ENCODE data around the gene NCMAP. TPM values are rescaled to one million over a fixed set of nuclear protein-coding genes. Genes with fewer than 3 reads are reported as not detected.

NCMAP gene
- total RNA-seq, 3 donors from 2014 or later: 0.16 to 8.2 (median 0.98) TPM

DNA sequence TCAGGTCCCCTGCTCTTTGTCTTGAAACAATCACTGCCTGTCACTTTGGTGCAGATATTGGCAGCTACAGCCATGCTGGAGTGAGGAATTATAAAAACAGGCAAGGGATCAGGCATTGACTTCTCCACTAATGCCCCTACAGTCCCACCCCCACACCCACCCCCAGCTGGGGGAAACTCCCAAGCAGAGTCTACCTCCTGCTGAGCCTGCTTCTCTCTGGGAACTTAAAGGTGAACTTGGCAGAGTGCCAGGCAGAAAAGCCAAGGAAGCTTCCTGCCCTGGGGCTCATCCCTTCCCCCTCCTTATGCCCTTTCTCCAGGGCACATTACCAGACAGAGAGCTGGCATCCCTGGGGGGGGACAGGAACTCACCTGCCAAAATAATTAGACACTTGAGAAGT, 6.7 kb downstream of the NCMAP start:
- H3K4me3 ChIP-seq: no peak overlapping the region
- TF ChIP-seq, protein P1, sequence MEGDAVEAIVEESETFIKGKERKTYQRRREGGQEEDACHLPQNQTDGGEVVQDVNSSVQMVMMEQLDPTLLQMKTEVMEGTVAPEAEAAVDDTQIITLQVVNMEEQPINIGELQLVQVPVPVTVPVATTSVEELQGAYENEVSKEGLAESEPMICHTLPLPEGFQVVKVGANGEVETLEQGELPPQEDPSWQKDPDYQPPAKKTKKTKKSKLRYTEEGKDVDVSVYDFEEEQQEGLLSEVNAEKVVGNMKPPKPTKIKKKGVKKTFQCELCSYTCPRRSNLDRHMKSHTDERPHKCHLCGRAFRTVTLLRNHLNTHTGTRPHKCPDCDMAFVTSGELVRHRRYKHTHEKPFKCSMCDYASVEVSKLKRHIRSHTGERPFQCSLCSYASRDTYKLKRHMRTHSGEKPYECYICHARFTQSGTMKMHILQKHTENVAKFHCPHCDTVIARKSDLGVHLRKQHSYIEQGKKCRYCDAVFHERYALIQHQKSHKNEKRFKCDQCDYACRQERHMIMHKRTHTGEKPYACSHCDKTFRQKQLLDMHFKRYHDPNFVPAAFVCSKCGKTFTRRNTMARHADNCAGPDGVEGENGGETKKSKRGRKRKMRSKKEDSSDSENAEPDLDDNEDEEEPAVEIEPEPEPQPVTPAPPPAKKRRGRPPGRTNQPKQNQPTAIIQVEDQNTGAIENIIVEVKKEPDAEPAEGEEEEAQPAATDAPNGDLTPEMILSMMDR (IDR thresholded peaks at IDR 0.05): no peak
- TF ChIP-seq POLR2AphosphoS5 (IDR thresholded peaks at IDR 0.05): no peak
- TF ChIP-seq POLR2A (IDR thresholded peaks at IDR 0.05): no peak
- H3K4me1 ChIP-seq: peaks cover 0 to 13% of the 10 kb centered on the region in 2 donors
- no peaks in the 10 kb centered on the region for H3K36me3 ChIP-seq
- DNase-seq (ENCODE audit: low spot score in 2 of 2): peak in 1 of 2 donors; percentile 53
- no peaks in the 10 kb centered on the region for H3K9me3 ChIP-seq
- no peaks in the 10 kb centered on the region for H3K27me3 ChIP-seq
- peak overlapping the region in 1 of 2 donors; percentile 48 for H3K27ac ChIP-seq
- intact Hi-C loops (cut with DNase I; ENCODE audit: low total_unique reads): no loop called here

DNA sequence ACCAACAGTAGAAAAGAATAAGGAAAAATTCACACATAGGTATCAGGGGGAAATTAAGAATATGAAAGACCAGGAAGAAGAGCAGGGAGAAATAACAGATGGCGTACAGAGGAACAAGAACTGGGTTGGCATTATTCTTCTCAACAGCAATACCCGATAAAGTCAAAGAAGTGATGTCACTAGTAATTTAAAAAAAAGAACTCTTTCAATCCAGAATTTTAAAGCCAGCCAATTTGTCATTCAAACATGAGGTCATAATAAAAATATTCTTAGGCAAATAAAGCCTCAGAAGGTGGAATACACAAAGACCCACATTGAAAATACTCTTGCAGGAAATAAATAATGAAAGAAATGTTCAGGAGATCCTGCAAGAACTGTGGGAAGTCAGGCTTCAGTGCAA, 8.8 kb downstream of the NCMAP start:
- H3K9me3 ChIP-seq: no peaks in the 10 kb centered on the region
- no peaks in the 10 kb centered on the region for H3K36me3 ChIP-seq
- no peak overlapping the region for H3K4me3 ChIP-seq
- H3K27me3 ChIP-seq: no peaks in the 10 kb centered on the region
- no peak for TF ChIP-seq POLR2AphosphoS5 (IDR thresholded peaks at IDR 0.05)
- no peak for TF ChIP-seq POLR2A (IDR thresholded peaks at IDR 0.05)
- TF ChIP-seq, protein P1 (IDR thresholded peaks at IDR 0.05): no peak
- peak overlapping the region in 1 of 2 donors; percentile 10 for H3K27ac ChIP-seq
- intact Hi-C loops (cut with DNase I; ENCODE audit: low total_unique reads): no loop called here
- H3K4me1 ChIP-seq: peaks cover 0 to 6% of the 10 kb centered on the region in 2 donors
- no peak for DNase-seq (ENCODE audit: low spot score in 2 of 2)

DNA sequence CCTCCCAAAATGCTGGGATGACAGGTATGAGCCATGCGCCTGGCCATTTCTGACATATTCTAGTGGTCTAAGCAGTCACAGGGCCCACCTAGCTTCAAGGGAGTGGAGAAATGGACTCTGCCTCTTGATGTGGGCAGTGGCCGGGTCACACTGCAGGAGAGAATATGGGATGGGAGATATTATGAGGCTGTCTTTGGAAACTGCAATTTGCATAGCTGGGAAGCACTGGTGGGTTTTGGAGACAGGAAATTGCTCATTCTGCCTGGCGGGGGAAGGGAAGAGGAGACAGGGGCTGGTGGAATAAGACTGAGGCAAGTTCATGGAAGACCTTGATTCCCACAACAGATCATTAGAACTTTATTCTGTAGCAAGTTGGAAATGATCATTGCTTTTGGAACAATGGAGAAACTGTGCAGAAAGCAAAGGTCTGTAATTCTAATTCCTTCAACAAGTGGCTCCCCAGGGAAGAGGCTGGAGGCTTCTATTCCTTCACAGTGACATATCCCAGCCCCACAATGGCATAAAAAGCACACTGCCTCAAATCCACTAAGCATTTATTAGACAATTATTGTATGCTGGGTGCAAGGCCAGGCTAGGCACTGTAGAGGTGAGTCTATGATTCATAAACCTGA, 10.5 kb downstream of the NCMAP start:
- intact Hi-C loops (cut with DNase I; ENCODE audit: low total_unique reads): no loop called here
- no peak for TF ChIP-seq POLR2AphosphoS5 (IDR thresholded peaks at IDR 0.05)
- TF ChIP-seq, protein P1 (IDR thresholded peaks at IDR 0.05): no peak

DNA sequence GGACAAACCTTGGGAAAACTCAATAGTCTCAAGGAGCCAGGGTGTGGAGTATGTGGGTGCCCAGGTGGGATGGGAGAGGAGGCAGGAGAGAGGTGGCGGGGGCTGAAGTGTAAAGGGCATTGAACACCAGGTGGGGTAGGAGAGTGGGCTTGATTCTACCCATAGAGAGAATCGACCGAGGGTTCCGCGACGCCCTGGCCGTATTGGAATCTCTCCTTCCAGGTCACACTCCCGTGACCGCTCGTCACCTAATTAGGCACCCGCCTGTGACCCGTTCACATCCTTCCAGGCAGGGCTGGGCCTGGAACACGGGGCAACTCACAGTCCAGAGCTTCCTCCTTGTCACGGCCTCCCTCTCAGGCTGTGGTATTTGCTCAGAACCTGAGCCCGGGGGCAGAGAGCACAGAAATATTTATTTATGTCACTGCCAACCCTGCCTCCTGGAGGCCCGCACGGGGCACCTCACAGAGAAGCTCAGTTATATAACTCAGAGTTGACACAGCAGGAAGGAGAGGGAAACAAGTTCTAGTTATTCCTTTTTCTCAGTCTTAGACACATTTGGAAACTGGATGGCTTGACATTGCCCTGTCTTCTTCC, 12.0 kb downstream of the NCMAP start:
- Histone ChIP-seq H3K36me3 (no peaks in the 10 kb centered on the region), H3K27ac (peak overlapping the region; percentile 68 to 89), H3K9me3 (no peaks in the 10 kb centered on the region), H3K27me3 (no peaks in the 10 kb centered on the region), H3K4me1 (peaks cover 0 to under 1% of the 10 kb centered on the region in 2 donors), H3K4me3 (no peak overlapping the region)
- TF ChIP-seq POLR2A (IDR thresholded peaks at IDR 0.05): no peak
- TF ChIP-seq, protein P1 (IDR thresholded peaks at IDR 0.05): peak; percentile 22 to 65 (median 29)
- TF ChIP-seq POLR2AphosphoS5 (IDR thresholded peaks at IDR 0.05): peak in 2 of 3 donors; percentile 44 to 62
- intact Hi-C loops (cut with DNase I; ENCODE audit: low total_unique reads): no loop called here
- DNase-seq (ENCODE audit: low spot score in 2 of 2): peak; percentile 90 to 94

More for the DNA sequence above, 10.5 kb downstream of the NCMAP start:
- Histone ChIP-seq H3K9me3 (no peaks in the 10 kb centered on the region), H3K27ac (peak overlapping the region in 1 of 2 donors; percentile 89), H3K36me3 (no peaks in the 10 kb centered on the region), H3K4me3 (no peak overlapping the region), H3K4me1 (peaks cover 0 to 6% of the 10 kb centered on the region in 2 donors), H3K27me3 (no peaks in the 10 kb centered on the region)
- DNase-seq (ENCODE audit: low spot score in 2 of 2): no peak

DNA sequence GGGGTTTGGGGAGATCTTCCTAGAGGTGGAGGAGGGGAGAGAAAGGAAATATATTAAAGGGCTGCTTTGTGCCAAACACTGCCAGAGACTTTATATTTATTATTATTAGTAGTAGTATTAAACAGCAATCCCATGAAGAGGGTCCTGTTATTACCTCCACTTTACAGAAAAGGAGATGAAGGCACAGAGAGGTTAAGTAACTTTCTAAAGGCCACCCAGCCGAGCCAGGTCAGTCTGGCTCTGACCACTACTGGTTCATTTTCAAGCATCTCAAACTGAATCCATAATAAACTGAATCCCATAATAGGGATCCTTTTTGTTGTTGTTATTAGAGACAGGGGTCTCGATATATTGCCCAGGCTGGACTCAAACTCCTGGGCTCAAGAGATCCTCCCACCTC, 12.6 kb downstream of the NCMAP start:
- TF ChIP-seq, protein P1 (IDR thresholded peaks at IDR 0.05): no peak
- no peak for TF ChIP-seq POLR2AphosphoS5 (IDR thresholded peaks at IDR 0.05)
- TF ChIP-seq POLR2A (IDR thresholded peaks at IDR 0.05): no peak
- Histone ChIP-seq H3K9me3 (no peaks in the 10 kb centered on the region), H3K4me3 (no peak overlapping the region), H3K27me3 (no peaks in the 10 kb centered on the region), H3K4me1 (no peaks in the 10 kb centered on the region), H3K36me3 (no peaks in the 10 kb centered on the region), H3K27ac (peak overlapping the region; percentile 68 to 89)
- intact Hi-C loops (cut with DNase I; ENCODE audit: low total_unique reads): no loop called here
- no peak for DNase-seq (ENCODE audit: low spot score in 2 of 2)

All from breast epithelium (tissue), 4 donors.